Stimulated activated CD4-positive, alpha-beta T cell treated with anti-CD3 and anti-CD28 coated beads, TNF-alpha, amount 100 ng/mL, for 48 hours (primary cell): ENCODE data around the gene ANKRD13B.

Experiments used
- DNase-seq, 3 donors: peaks; one replicate each; pipeline ENCODE4 v3.0.0-alpha.2; 2020; ENCODE audit warnings: low read depth in 3 of 3

The ANKRD13B gene

GRCh38 chr17:29616300-29617048 lies 23.5 kb downstream of the ANKRD13B start:
- DNase-seq: no peak

- DNase-seq: peak; percentile 90 to 94 (median 92)
Measured at GRCh38 chr17:29617125-29617480, 24.2 kb downstream of the ANKRD13B start.

GRCh38 chr17:29617481-29618271 lies 24.7 kb downstream of the ANKRD13B start:
- DNase-seq: peak; percentile 75 to 84 (median 81)

GRCh38 chr17:29618272-29619065 lies 25.5 kb downstream of the ANKRD13B start:
- no peak for DNase-seq

- no peak for DNase-seq
Measured at GRCh38 chr17:29619251-29619650, 26.3 kb downstream of the ANKRD13B start.

- DNase-seq: no peak
Measured at GRCh38 chr17:29620271-29620670, 27.3 kb downstream of the ANKRD13B start.

GRCh38 chr17:29620779-29621500 lies 28.0 kb downstream of the ANKRD13B start:
- DNase-seq: no peak

GRCh38 chr17:29621751-29622194 lies 28.8 kb downstream of the ANKRD13B start:
- DNase-seq: no peak

GRCh38 chr17:29622337-29623282 lies 29.7 kb downstream of the ANKRD13B start, which contains the start of gene CORO6:
Gene CORO6, minus strand, starts transcription at chr17:29622912. Its CDS starts 1,491 bp downstream, at chr17:29621421.
- no peak for DNase-seq

GRCh38 chr17:29623283-29623647 lies 30.3 kb downstream of the ANKRD13B start:
- DNase-seq: no peak

GRCh38 chr17:29624586-29624985 lies 31.7 kb downstream of the ANKRD13B start:
- no peak for DNase-seq

GRCh38 chr17:29625037-29625750 lies 32.3 kb downstream of the ANKRD13B start:
- DNase-seq: no peak

GRCh38 chr17:29627951-29628350 lies 35.0 kb downstream of the ANKRD13B start:
- DNase-seq: no peak

GRCh38 chr17:29628644-29629043 lies 35.7 kb downstream of the ANKRD13B start:
- no peak for DNase-seq

- DNase-seq: no peak
Measured at GRCh38 chr17:29629839-29630238, 36.9 kb downstream of the ANKRD13B start.

GRCh38 chr17:29630630-29631193 lies 37.8 kb downstream of the ANKRD13B start:
- DNase-seq: no peak

- DNase-seq: no peak
Measured at GRCh38 chr17:29633886-29634285, 41.0 kb downstream of the ANKRD13B start.

- no peak for DNase-seq
Measured at GRCh38 chr17:29640413-29640812, 47.5 kb downstream of the ANKRD13B start.

GRCh38 chr17:29640981-29641642 lies 48.2 kb downstream of the ANKRD13B start:
- no peak for DNase-seq
